Medulla oblongata (tissue), 1 donor: Measurements from ENCODE around the gene ATAD3B.
"Not testable (repeated sequence)": the region's sequence is repeated elsewhere in the genome, so short reads cannot be mapped to it uniquely, and the experiment has no call there.

Source experiments
- DNase-seq: peaks from one replicate; pipeline ENCODE4 v3.0.0-alpha.2; 2015; ENCODE audit errors: extremely low spot score

ATAD3B gene

DNA sequence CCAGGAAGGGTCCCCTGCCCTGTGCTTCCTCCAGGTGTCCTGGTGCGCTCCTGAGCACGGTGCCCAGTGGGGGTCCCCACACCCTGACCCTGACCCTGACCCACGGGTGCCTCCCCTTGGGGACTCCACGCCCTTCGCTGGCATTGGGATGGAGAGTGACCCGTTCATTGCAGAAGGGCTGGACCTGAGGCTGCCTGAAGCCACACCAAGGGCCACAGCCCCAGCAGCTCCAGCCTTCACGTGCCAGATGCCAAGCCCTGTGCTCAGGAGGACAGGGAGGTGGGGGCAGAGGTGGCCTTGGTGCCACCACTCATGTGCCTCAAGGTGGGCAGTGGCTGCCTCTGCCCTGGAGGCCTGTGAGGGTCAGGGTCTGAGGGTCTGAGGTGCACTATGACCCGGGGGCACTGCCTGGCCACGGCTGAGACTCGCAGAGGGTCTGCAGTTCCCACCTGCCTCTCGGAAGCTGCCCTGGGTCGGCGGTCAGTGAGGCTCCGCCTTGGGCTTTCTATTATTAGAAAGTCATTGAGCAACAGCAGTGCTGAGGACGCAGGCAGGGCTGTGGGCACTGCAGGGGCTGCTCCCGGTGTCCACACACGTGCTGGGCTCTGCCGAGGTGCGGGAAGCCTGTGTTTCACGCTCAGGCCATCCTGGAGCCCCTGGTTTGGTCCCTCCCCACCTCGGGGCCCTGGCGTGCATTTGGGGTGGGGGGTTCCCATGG, 61.8 kb downstream of the ATAD3B start:
- not testable (repeated sequence) for DNase-seq

DNA sequence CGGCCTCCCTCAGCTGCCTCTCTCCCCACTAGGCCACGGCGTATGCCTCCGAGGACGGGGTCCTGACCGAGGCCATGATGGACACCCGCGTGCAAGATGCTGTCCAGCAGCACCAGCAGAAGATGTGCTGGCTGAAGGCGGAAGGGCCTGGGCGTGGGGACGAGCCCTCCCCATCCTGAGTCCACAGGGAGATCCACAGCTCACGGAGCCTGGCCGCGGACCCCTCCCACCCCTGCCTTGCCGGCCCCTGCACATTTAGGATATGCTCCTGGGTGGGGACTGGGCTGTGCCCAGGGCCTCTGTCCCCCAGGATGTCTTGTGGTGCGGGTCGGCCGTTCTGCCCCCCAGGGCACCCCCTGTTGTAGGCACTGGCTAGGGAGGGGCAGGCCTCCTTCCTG, 62.3 kb downstream of the ATAD3B start:
- DNase-seq: not testable (repeated sequence)

DNA sequence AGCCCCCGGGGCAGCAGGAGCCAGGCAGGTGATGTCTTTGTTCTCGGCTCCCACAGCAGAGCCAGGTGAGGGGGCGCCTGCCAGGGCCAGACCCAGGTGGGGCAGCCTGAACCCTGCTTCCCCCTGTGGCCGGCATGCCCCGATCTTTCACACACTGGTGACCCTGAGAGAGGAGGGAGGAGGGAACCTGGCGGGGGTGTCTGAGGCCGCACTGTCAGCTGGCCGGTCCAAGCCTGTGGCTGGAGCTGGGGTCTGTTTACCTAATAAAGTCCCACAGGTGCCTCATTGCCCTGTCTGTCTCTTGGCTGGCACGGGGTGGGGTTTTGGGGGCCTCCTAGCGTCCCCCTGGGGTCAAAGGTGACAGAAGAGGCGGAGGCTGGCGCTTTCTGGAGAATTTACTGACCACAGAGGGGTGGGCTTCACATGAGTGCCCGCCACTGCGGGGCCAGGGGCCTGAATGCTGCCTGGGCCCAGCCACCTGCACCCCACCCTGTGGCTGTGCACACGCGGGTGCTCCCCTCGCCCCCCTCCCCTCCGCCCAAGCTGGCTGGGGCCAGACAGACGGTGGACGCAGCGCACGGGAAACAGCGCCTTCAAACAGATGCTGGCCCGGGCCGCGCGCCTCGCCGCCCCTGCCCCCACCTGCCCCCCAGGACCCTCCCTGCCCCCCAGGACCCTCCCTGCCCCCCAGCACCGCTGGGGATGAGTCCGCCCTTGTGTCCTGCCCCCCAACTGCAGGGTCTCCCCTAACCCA, 63.0 kb downstream of the ATAD3B start:
- DNase-seq: no peak

DNA sequence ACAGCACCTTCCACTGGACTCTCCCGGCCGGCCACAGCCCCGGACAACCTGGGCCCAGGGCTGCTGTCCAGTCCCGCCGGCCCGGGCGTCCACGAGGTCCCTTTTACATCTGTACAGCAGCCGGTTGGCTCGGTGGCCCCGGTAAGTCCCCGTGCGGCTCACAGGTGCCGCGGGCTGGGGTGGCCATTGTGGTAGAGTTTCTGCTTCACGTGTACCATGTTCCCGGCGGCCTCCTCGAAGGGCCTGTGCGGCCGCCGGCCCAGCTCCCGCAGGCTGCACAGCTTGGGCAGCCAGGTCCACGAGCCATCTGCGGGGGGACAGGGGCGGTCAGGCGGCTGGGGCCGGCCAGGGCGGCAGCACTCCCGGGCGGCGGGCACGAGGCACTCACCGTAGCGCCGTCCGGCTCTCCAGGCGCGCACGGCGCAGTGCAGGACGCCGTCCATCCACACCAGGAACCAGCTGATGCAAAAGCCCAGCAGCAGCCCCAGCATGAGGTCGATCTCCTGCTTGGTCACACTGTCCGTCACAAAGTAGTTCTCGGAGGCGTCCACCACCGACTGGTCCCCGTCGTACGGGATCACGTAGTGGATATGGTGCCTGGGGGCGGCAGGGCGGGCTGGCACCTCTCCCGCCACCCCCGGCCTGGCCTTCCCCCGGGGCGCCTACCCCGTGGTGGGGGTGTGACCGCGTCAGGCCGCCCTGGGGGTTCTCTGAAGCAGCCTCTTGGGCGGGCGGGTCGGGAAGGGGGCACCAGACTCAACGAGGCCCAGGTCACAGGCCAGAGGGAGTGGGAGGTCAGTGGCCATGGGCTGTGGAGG, 63.8 kb downstream of the ATAD3B start:
- no peak for DNase-seq

DNA sequence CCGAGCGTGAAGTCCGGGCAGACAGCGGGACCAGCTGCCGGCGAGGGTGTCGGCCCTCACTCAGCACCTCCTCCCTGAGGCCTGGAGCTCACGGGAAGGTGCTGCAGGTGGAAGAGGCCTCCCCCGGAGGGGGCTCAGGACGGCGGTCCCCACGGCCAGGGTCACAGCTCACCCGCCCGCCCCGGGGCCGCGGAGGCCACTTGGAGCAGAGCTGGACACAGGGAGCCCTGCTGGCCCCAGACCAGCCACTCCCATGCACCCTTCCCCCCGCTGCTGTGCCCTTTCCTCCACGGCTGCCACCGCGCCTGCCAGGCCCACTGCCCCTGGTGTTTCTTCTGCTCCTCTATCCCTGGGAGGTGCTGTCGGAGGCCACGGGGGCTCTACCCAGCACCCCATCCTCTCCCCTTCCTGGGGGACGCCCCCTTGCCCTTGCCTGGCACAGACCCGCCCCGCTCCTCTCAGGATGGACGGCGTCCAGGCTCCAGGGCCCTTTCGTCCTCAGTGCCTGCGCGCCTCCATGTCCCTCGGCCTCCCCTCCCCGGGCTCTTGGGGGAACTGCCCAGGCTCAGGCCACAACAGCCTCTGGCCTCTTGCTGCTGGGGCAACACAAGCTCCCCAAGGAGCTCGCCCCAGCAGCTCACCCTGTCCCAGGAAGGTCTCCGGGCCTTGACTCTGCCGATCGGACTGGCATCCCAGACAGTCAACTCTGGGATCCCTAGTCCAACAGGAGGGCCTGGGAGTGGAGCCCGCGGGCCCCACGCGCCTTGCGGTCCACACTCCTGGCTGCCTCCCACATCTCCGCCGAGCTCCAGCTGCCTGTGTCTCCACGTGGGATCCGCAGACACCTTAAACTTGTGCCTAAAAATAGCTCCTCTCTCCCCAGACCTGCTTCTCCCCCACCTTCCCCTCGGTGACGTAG, 64.7 kb downstream of the ATAD3B start:
- DNase-seq: no peak

DNA sequence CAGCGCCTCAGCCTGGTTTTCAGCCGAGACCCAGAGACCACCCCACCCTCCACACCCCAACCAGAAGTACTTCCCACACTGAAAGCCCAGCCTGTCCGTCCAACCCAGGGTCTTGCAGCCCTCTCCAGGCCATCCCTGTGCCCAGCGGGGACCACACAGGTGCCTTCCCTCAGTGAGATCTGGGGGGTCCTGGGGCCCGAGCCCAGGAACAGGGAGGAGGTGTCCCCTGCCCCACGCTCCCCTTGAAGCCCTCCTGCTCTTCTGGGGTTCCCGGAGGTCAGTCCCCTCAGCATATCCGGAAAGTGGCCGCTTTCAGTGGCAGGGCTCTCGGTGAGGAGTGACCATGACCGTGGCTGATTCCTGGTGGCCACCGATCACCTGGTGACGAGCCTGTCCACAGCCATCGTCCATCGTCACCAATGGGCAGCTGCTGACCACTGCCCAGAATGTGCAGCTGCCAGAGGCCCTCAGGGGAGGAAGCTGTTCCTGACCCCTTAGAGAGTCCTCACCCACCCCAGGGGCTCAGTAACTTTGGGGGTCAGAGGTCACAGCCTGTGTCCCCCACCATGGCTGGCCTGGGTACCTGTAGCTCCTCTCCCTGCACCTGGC, 65.5 kb downstream of the ATAD3B start:
- DNase-seq: no peak

DNA sequence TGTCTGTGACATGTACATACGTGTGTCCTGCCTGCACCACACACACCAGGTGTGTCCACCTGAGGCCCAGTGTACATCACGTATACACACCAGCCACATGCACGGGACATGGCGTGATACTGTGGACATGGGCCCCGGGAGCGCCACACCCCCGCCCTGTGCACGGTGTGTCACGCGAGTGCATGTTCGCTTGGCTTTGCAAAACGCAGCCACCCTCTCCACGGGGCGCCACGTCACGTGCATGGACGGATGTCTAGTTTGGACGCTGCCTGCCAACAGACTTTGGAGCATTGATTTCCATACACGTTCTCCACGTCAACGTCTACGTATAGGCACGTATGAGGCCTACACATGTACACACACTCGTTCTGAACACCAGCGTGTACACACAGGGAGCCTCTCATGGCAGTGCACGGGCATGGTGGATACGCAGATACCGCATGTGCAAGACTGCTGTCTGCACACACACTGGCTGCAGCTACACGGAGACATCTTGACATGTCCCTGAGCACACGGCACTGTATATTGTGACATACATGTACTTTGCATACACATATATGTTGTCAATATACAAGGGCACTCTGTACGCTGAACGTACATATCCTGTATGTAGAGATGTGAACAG, 66.2 kb downstream of the ATAD3B start:
- no peak for DNase-seq

DNA sequence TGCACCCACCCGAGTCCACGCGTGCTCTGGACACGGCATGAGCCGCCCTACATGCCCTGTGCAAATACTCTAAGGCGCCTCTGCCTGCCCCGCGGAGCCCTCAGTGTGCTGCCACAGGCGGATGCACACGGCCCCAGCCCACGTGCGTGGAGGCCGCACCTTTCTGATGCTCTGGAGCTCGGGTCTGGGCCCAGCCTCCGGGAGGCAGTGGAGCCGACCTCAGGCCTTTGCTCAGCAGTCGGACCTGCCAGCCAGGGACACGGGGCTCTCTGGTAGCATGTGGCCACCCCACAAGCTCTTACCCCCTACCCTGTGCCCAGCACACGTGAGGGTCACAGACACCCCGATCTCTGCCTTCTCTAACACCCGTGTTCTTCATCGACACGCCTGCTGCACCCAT, 66.8 kb downstream of the ATAD3B start:
- no peak for DNase-seq

DNA sequence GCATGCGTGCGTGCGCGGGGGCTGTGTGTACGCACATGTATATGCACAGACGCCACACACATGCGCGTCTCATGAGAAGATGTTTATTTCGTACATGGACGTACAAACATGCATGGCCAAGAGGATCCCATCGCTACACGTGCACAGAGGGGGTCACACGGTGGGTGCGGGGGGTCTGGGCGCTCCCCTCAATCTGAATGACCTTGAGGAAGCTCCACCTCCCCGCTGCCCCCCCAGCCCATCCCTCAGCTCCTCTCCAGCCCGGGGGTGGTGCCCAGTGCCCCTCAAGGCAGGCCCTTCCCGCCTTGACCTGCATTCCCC, 67.4 kb downstream of the ATAD3B start:
- no peak for DNase-seq

DNA sequence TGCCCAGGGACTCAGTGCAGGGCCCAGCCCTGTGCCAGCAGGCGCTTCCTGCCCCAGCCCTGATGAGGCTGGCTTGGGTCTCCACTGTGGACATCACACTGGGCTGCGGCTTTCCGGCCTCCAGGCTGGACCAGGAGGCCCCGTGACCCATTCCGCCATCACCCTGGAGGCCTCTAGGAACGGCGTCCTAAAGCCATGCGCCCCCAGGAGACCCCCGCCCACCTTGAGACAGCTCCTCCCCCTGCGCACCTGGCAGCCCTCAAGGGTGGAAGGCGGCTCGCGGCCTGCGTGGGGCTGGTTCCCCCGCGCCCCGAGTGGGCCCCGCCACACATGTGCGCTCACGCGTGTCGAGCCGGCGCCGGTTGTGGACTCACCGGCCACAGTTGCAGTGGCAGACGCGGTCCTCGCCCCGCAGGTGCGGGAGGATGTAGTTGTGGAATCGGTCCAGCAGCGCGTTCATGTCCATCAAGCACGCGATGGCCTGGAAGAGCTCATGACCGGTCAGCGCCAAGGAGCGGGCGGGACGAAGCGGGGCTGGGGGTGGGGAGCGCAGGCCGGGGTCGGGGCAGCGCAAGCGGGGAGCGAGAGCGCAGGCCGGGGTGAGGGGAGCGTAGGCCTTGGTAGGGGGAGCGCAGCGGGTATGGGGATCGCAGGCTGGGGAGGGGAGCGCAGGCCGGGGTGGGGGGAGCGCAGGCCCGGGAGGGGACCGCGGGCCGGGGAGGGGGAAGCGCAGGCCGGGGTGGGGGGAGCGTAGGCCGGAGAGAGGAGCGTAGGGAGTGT, 67.9 kb downstream of the ATAD3B start:
- no peak for DNase-seq

DNA sequence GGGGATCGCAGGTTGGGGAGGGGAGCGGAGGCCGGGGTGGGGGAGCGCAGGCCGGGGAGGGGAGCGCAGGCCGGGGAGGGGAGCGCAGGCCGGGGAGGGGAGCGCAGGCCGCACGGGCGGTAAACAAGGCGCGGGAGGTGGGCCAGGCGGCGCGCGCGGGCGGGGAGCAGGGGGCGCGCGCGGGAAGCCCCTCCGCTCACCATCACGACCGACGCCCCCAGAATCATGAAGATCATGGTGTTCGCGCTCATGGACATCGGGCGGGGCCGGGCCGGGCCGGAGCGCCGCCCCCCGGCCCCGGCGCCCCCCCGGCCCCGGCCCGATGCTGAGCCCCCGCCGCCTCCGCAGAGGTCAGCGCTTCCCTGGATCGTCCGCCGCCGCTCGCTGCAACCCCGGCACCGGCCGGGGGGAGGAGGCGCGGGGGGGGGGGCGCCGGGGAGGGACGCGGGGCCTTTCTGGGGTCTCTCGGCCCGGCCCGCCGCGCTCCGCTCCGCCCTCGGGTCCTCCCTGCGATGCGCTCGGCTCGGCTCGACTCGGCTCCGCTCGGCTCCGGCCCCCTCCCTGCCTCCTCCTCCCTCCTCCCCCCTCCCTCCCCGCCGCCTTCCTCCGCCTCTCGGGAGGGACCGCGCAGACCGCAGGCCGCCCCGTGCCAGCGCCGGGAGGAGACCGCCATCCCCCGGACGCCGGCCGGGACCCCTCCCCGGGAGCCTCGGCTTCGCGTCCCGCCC, 68.7 kb downstream of the ATAD3B start, which contains the start of gene TMEM240:
Gene TMEM240 (minus strand): TSS at position 535 of the 728 bp plus-strand sequence. CDS start 278 bp downstream, at position 257.
- peak; percentile 67 for DNase-seq

DNA sequence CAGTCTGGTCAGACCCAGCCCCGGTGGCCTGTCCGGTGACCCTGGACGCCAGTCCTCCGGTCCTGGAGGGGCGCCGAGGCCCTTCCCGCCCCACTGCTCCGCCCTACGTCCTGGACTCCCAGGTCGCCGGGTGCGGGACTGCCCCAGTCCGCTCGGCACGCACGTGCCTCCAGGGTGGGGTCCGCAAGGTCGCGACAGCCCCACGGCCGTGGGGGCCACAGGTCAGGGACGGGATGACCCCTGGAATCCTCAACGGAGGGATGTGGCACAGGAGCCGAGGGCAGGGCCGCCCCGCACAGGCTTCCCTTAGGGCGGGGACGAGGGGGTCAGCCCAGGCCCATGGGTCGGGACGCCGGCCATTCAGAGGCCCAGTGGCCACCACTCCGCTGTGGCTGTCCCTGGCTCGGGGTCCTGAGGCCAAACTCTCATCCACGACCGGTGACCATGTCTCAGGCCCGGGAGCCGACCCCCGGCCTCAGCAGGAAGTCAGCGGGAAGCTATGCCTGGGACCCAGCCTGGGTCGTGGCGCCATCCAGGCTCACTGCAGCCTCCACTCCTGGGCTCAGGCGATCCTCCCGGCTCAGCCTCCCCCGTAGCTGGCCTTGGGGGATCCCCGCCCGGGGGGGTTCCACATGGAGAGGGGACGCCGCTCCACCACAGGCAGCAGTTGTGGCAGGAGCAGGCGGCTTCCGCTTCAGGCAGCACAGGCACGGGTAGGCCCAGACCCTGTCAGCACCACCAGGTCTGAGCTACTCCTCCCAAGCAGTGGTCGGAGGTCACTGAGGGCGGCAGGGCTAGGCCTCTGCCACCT, 69.5 kb downstream of the ATAD3B start:
- DNase-seq: no peak

DNA sequence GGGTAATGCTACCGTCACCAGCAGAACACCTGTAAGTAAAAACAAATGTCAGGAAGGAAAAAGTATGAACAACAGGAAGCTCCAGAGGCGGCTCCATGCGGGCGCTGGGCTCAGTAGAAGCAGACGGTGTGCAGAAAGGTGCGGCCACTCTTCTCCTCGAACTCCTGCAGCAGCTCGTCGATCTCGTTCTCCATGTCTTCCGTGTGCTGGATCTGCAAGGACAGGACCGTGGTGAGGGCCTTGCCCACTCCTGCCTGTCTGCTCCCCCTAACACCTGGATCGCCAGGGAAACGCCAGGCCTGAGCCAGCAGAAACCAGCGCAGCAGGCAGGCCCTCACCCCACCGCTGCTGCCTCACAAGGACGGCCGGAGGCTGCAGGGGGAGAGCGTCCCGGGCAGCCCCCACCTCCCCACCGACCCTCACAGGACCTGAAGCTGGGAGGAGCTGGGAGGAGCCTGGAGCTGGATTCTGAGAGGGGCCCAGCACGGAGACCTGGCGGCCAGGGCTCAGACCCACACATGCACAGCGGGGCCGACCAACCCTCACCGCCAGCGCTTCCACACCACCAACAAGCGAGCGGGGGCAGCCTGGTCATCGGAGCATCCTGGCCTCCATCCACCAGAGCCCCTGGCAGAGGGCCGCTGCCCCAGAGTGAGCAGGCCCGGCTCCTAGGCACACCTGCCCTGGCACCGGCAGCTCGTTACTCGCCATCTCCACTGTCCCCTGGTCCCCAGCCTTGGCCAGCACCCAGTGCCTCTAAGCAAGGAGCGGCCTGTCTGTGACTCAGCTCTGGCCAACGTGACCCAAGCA, 70.6 kb downstream of the ATAD3B start:
- no peak for DNase-seq

DNA sequence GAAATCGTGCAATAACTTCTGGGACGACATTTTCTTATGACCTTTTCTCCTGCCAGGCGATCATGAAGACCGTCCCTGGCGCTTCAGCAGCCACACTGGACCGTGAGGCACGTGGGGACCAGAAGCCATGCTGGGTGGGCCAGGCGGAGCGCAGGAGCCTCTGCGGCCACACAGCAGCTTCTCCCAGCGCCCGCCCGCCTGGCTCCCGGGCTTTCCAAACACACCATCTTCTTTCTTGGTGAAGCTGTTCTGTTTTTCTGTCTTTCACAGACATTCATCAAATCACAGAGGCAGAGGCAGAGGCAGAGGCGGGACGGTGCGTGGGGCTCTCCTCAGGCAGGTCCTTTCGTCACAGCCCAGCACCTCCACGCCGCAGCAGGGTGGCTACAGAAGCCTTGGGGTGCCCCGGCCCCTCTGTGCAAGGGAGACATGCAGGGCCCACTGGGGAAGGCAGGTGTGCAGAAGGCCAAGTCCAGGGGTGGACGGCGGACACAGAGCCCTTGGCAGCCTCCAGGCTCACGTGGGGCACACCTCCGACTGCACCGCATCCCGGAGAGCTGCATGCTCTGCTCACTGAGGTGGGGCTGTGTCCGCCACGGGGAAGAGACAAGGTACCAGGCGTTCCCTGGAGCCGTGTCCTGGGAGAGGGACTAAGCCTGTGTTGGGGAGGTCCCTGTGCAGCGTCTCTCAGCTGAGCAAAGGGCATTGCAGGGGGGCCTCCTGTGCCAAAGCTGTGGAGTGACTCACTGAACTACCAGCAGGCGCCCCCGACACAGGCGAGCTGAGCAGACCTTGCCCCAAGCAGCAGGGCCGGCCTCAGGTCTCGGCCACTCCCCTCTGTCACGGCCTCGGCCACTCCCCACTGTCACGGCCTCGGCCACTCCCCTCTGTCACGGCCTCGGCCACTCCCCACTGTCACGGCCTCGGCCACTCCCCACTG, 71.5 kb downstream of the ATAD3B start:
- DNase-seq: no peak

DNA sequence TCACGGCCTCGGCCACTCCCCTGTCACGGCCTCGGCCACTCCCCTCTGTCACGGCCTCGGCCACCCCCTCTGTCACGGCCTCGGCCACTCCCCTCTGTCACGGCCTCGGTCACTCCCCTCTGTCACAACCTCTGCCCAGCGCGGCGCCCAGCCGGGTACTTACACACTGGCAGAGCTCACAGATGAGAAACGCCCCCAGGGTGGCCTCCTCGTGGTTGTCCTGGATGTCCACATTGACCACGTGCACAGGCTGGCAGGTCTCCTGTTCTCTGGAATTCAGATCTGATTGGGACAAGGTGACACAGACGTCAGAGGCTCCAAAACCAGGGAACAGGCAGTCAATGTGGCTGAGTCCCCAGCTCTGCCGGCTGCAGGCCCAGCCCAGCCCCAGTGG, 72.1 kb downstream of the ATAD3B start:
- no peak for DNase-seq

DNA sequence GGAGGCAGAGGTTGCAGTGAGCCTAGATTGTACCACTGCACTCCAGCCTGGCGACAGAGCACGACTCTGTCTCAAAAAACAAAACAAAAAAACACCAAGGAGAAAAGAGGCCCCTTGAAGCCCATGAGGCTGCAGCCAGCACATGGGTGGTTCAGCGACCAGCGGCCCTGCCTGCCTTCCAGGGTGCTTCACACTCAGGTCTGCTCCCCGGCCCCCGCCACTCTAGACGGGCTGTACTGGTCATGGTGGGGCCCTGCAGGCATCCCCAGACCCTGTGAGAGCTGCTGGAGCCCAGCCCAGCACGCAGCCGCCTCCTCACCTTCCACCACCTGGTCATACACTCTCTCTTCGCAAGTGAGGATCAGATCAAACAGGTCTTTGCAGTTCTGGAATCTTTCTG, 73.0 kb downstream of the ATAD3B start:
- no peak for DNase-seq
